SHP77 treated with DMSO at 0.1 percent for 48 hours (cell line): Measurements from ENCODE around the gene ECHS1.

Source experiments
- DNase-seq: peaks from one replicate; lab custom pipeline; 2025; lab: John Stamatoyannopoulos, UW

The ECHS1 gene

GRCh38 chr10:133358162-133358924, 14.8 kb downstream of the ECHS1 start:
- DNase-seq: no peak

DNA sequence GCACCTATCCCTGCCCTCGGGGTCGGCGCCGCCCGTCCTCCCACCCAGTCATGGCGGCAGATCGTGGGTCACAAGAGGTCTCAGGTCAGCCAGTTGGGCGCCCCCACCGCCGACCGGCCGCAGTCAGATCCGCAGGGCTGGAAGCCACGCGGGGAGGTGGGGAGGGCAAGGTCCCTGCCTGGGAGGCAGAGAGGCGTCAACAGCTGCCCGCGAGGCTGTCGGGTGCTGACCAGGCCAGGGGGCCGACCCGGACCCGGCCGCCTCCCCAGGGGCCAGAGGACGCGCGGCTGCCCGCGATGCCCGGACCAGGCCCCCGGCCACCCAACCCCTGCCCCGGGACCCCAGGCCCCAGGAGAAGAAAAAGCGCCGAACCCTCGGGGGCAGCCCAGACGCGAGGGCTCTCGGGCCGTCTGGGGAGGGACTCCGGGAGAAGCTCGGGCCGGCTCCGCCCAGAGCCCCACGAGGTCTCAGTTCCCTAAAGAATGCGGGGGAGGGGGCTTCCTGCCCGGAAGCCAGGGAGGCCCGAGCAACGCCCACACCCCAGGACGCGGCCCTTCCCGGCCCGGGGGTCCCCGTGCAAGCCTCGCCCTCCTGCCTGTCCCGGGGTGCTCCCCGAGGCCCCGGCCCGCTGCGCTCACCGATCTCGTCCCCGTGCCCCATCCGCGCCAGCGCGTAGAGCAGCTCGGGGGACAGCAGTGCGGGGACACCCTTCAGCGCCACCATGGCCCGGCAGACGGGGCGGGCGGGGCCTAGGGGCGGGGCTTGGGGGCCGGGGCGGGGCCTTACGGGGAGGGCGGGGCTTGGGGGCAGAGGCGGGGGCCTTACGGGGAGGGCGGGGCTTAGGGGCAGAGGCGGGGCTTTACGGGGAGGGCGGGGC, 15.6 kb downstream of the ECHS1 start, which contains the start of gene FUOM:
FUOM (minus strand) TSS at position 735 of the 877 bp plus-strand sequence; CDS start at position 723, 12 bp downstream.
- DNase-seq: peak; percentile 58

DNA sequence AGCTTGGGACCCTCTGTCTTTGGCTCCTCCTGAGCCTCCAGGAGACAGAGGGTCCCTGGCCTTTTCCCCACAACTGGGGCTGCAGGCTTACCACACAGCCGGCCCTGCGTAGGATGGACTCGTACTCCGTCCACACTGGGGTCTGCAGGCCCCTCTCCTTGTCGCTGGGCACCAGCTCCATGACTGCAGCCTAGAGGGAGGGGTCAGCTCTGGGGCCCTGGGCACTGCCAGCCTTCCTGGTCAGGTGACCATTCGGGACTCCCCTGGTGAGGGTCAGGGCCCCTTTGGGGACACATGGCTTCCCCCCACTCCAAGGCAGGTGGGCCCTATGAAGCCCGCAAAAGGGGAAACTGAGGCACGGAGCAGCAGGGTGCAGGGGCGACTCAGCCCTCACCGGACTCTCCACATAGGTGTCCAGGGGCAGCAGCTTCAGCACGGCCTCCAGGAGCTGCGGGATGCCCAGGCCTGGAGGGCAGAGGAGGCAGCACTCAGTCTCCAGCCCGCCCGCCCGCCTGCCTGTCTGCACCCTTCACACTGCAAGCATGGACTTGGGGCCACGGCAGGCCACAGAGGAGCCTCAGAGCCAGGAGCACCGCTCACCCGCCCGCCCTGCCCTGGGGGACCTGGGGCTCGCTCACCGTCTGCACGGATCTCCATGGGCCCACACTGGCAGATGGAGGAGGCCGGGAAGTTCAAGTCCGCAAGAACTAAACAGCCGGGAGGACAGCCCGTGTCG, 16.4 kb downstream of the ECHS1 start:
- no peak for DNase-seq

DNA sequence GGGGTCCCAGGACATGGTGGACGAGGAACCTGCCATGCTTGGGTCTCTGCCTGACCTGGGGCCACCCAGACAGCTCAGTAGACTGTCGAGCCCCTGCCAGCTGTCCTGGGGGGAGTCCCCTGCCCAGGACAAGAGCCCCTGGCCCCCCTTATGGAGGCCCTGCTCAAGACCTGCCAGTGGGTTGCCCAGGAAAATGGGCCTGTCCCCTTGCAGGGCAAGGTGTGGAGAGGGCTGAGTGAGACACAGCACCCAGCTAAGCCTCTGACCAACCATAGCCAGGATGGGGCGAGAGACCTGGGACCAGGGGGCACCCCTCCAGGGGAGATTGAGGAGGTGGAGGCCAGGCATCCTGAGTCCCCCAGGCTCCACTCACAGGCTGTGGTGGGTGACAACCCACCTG, 17.2 kb downstream of the ECHS1 start:
- no peak for DNase-seq

DNA sequence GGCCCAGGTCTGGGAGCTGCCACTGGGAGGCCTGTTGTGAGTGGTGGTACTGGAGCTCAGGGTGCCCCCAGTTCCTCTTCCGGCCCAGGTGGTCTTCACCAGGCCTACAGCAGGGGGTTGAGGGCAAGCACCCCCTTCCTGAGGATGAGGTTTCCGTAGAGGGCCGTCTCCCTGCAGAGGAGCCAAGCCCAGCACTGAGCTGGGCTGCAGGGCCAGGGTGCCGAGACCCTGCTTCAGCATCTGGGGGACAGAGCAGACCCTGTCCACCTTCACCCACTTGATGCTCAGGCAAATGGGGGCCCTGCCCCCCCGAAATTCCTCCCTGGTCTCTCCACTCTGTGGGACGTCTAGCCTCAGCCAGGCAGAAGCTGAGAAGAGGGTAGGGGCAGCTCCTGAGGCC, 17.9 kb downstream of the ECHS1 start:
- DNase-seq: no peak

DNA sequence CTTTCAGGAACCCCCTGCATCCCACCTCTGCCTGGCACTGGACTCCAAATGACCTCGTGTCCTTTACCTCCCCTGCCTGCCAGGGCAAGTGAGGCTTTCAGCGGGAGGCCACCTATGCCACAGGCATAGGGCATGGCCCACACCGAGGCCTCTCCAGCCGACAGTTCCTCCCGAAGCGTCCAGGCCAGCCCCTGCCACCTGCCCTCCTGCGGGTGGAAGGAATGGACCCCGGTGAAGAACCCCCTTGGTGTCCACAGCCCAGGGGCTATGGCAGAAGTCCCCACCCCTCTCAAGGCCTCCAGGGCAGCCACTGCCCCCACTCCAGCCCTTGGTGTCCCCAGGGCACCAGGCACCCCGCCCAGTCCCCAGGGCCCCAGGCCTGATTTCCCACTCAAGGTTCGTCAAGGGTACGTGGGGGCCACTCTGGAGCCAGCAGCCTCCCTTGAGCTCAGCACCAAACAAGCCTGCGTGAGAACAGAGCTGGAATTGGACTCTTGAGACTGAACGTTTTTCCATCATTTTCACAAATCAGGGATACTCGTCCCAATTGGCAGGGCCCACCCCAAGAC, 18.4 kb downstream of the ECHS1 start:
- DNase-seq: no peak

DNA sequence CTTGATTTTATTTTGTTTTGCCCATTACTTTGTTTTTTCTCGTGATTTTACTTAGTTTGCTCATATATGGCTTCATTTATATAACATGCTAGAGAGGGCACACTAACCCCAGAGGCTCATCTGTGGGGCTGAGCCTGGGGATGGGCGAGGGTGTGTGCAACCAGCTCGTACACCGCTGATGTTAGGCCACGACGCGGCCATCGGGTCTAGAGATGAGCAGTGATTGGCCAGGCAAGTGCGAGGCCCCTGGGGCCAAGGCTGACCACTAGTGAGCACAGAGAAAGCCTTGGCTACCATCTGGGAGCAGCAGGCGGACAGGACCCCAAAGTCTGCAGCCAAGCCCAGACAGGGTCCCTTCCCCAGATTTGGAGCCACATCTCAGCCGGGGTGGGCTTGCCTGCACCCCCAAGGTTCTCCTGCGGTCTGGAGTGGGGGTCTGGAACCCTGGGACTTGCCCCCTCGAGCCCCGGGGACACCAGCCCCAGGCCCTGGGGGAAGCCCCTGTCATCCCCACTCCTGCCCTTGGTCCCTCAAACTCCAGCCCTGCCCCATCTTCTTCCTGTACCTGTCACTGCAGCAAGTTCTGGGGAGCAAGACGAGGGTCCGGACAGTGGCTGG, 19.1 kb downstream of the ECHS1 start:
- DNase-seq: no peak

DNA sequence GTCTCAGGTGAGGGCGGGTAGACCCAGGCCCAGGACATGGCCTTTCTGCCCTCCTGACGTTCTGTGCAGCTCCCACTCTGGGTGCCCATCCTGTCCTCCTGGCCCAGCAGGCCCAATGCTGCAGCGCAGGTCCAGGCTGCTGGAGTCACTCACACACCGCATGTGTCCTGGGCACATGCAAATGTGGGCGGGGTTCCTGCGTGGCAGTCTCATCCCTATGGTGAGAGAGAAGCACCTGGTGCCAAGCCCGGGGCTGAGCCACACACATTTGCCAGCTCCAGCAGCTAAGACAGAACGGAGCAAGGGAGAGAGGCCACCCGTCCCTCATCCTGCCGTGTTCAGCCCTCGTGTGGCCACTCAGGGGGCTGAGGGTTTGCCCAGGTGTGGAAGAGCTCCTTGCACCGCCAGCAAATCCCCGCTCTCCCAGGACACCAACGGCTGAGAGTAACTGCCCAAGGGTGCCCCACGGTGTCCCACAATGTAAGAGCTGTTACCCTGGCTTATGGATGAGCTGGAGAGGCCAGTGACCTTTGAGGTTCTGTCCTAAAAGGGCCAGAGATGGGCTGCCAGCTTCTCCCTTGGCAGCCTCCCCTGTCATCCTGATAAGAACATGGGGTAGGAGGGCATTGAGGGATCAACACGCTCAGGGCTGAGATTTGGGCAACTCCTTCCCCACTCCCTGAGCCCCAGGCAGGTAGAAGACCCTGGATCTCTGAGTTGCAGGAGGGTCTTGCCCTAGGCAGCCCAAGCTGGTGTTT, 19.8 kb downstream of the ECHS1 start:
- no peak for DNase-seq

DNA sequence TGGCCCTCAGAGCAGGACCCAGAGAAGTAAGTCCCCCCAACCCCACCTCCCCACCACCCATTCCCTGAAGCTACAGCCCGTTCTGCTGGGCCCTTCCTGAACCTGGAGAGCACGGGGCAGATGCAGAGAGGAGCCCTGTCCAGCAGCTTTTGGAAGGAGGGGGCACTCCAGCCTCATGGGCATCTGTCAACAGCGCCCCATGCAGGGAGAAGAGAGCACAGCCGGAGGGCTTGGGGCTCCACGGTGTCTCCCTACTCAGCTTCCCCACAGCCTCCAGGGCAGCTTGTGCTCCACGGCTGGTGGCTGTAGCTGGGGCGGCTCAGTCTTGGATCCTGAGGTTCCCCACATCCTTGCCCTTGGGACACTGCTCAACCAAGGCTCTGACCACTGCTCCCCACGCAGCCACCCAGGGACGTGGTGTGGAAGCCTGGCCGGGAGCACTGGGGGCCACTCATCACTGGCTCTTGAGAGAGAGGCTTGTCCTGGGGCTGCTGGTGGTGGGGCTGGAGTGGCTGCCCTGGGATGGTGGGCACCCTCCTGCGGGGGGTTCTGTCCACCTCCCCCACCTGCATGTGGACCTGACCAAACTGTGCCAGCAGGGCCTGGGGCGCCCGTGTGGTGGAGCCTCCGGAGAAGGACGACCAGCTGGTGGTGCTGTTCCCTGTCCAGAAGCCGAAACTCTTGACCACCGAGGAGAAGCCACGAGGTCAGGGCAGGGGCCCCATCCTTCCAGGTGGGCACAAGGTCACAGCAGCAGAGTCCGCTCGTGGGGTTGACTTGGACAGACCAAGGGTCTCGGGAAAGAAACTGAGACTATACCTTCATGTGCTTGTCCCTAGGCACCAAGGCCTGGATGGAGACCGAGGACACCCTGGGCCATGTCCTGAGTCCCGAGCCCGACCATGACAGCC, 21.5 kb downstream of the ECHS1 start:
- DNase-seq: no peak

DNA sequence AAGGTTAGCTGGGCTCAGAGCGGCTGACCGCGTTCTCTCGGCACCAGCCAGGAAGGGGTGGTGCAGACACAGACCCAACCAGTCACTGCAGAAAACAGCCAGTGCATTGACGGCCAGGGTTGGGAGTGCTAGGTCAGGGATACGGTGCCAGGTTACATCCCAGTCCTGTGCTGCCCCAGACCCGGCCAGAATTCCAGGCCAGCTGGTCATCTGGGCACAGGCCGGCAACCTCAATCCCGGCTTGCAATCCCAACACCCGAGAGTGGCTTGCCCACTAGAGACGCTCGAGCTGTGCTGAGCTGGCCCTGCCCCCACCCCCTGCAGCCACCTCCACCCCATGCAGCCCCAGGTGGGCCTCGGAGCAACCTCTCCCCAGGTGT, 22.2 kb downstream of the ECHS1 start:
- DNase-seq: no peak

GRCh38 chr10:133350283-133350949, 22.7 kb downstream of the ECHS1 start:
- DNase-seq: no peak

GRCh38 chr10:133349577-133350011, 23.6 kb downstream of the ECHS1 start:
- DNase-seq: no peak

DNA sequence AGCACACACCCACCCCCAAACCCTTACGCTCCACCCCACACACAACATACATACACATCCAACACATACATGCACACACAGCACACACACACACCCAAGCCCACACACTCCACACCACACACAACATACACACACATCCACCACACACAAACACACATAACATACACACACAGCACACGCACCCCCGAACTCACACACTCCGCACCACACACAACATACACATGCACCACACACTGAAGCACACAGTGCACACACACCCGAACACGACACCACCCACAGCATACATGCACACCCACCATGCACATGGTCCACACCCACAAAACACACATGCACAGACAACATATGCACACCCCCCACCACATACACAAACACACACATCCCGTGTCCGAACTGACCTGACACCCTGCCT, 24.0 kb downstream of the ECHS1 start:
- no peak for DNase-seq

DNA sequence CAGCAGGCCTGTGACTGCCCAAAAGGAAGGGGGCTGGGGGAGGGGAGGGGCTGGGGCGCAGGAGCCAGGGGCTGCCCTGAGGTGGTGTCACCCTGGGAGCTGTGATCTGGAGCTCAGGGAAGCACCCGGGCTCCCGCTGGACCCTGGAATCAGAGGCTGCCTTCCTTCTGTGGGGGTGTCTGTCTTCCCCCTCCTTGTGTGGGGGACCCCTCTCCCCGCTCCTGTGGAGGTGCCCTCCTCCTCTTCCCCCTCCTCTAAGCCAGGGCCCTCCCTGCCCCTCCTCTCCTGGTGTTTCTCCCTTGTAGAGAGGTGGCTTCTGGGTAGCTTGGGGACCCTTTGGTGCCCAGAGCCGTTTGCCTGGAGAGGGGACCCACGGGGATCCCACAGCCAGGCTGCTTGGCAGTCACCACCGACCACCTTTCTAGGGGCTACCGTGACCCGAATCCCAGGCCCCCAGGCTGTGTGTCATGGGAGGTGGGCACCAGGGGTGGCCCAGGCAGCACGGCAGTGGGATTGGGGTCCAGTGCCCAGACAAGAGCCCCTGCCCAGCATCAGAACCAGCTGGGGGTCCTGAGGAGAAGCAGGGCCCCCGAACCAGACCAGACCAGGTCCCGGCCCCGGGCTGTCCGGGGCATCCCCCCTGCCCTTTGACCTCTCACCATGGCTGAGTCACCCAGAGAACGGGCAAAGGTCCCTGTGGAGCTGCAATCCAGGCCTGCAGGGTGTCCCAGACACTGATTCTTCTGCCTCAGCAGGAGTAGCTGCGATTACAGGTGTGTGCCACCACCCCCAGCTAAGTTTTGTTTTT, 25.2 kb downstream of the ECHS1 start:
- no peak for DNase-seq

DNA sequence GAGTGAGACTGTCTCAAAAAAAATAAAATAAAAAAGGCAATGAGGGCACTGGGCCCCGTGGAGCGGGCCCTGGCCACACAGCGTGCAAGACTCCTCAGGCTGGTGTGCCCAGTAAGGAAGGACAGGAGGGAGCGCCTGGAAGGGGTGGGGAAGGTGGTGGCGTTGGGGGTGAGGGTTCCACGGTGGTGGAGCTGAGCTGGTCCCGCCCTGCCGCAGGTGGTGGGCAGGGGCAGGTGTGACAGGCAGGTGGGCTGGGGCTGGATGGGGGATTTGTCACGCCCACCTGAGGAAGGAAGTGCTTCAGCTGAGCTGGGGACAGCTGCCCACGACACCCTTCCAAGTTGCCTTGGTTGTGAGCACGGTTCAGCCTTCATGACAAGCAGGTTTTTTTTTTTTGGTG, 26.7 kb downstream of the ECHS1 start:
- no peak for DNase-seq

GRCh38 chr10:133344236-133344635, 28.9 kb downstream of the ECHS1 start:
- no peak for DNase-seq

DNA sequence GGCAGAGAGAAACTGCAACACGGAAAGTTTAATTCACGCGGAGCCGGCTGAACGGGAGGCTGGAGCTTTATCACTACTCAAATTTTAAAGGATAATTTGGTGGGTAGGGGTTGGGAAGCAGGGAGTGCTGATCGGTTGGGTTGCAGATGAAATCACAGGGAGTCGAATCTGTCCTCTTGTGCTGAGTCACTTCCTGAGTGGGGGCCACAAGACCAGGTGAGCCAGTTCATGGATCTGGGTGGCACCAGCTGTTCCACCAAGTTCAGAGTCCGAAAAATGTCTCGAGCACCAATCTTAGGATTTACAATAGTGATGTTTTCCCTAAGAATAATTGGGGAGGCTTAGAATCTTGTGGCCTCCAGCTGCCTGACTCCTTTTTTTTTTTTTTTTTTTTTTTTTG, 29.6 kb downstream of the ECHS1 start:
- DNase-seq: no peak

- no peak for DNase-seq
Observed at GRCh38 chr10:133342942-133343341, 30.2 kb downstream of the ECHS1 start.
